LNCaP clone FGC (cell line): Measurements from ENCODE around the gene ARHGEF28.

Source experiments
- DNase-seq: peaks from one replicate; pipeline ENCODE4 v3.0.0-alpha.2; 2011; ENCODE audit warnings: low read depth
- H3K4me3 ChIP-seq: 2 replicates; pipeline ENCODE4 v1.5.1; 2011; ENCODE audit warnings: mild to moderate bottlenecking, low read depth, low read length, control low read depth
- CTCF ChIP-seq: IDR thresholded peaks from 2 replicates; pipeline ENCODE4 v1.5.1; 2012; ENCODE audit warnings: mild to moderate bottlenecking; ENCODE audit not compliant: control insufficient read depth, insufficient read depth; ENCODE audit errors: extremely low read depth

ARHGEF28 gene

GRCh38 chr5:73607228-73607627, 18.8 kb upstream of the ARHGEF28 start:
- no peak overlapping the region for H3K4me3 ChIP-seq
- TF ChIP-seq CTCF, result no peak
- no peak for DNase-seq

GRCh38 chr5:73612799-73613198, 13.2 kb upstream of the ARHGEF28 start:
- no peak overlapping the region for H3K4me3 ChIP-seq
- no peak for DNase-seq
- TF ChIP-seq CTCF, result no peak

- no peak for TF ChIP-seq CTCF
- no peak overlapping the region for H3K4me3 ChIP-seq
- no peak for DNase-seq
These were observed 10.9 kb upstream of the ARHGEF28 start for GRCh38 chr5:73615085-73615484.

GRCh38 chr5:73615947-73616346, 10.0 kb upstream of the ARHGEF28 start:
- DNase-seq, result no peak
- TF ChIP-seq CTCF, result no peak
- no peak overlapping the region for H3K4me3 ChIP-seq

- TF ChIP-seq CTCF, result no peak
- DNase-seq, result no peak
- H3K4me3 ChIP-seq, result no peak overlapping the region
These were observed 8.3 kb upstream of the ARHGEF28 start for GRCh38 chr5:73617510-73618279.

- no peak overlapping the region for H3K4me3 ChIP-seq
- no peak for DNase-seq
- TF ChIP-seq CTCF, result no peak
These were observed 6.2 kb upstream of the ARHGEF28 start for GRCh38 chr5:73619606-73620333.
